HUES6 (cell line): Measurements from ENCODE around the gene TEX9.
"Not testable (repeated sequence)": the region's sequence is repeated elsewhere in the genome, so short reads cannot be mapped to it uniquely, and the experiment has no call there.

Source experiments
- H3K27ac ChIP-seq: 2 replicates; pipeline ENCODE4 v1.7.0; 2013; ENCODE audit warnings: low read depth, mild to moderate bottlenecking, low read length, inconsistent platforms
- H3K27me3 ChIP-seq: 2 replicates; pipeline ENCODE4 v1.6.1; 2013; ENCODE audit warnings: low read length; ENCODE audit not compliant: control insufficient read depth, insufficient read depth
- H3K36me3 ChIP-seq: 2 replicates; pipeline ENCODE4 v1.6.1; 2013; ENCODE audit warnings: low read length; ENCODE audit not compliant: control insufficient read depth, insufficient read depth
- H3K4me1 ChIP-seq: 2 replicates; pipeline ENCODE4 v1.6.1; 2013; ENCODE audit warnings: low read length; ENCODE audit not compliant: control insufficient read depth, insufficient read depth
- H3K4me3 ChIP-seq: 2 replicates; pipeline ENCODE4 v1.5.1; 2013; ENCODE audit warnings: low read depth, low read length
- H3K9ac ChIP-seq: one replicate; pipeline ENCODE4 v1.6.1; 2013; ENCODE audit warnings: mild to moderate bottlenecking, low read length
- H3K9me3 ChIP-seq: 2 replicates; pipeline ENCODE4 v1.6.1; 2013; ENCODE audit warnings: low read depth, low read length; ENCODE audit not compliant: control insufficient read depth, insufficient read depth

Gene TEX9

DNA sequence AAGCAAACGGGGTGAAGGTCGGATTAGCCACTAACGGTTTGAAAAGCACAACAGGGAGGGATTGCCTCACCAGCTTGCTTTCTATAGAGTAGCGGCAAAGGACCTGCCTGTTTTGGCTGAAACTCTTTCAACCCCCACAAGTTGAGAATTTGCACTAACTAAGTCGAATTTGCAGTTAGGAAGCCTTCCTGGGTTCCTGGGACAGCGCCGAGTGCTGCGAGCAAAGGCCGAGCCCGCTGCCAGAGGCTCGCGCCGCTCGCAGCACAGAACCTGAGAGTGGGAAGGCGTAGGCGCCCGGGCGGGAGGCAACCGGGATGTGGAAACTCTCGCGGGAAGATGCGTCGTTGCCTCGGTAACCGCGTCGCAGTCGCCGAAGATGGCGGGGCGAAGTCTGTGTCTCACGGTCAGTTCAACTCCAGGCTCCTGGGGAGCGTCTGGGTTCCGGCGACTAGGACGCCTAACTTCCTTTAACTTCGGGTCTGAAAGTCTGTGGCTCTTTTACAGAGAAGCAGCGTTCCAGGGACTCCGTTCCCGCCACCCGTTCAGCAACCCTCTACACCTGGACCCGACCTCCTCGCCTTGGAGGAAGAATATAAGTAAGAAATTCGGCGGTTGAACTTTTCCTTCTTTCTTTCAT lies at the start of gene TEX9:
Gene TEX9, plus strand, starts transcription at position 352 of the 637 bp plus-strand sequence. Its CDS starts 25 bp downstream, at position 377.
- H3K9me3 ChIP-seq, result peaks cover 12% of the 10 kb centered on the region
- H3K27ac ChIP-seq, result no peak within 1 kb of the TSS
- H3K4me3 ChIP-seq, result peak within 1 kb of the TSS; percentile 90
- no peaks in the 10 kb centered on the region for H3K27me3 ChIP-seq
- H3K4me1 ChIP-seq, result 0 out of 2 replicates have a peak, but pooled peaks cover 5% of the 10 kb centered on the region
- H3K9ac ChIP-seq, result peak within 1 kb of the TSS; percentile 92
- no peaks in the 10 kb centered on the region for H3K36me3 ChIP-seq

DNA sequence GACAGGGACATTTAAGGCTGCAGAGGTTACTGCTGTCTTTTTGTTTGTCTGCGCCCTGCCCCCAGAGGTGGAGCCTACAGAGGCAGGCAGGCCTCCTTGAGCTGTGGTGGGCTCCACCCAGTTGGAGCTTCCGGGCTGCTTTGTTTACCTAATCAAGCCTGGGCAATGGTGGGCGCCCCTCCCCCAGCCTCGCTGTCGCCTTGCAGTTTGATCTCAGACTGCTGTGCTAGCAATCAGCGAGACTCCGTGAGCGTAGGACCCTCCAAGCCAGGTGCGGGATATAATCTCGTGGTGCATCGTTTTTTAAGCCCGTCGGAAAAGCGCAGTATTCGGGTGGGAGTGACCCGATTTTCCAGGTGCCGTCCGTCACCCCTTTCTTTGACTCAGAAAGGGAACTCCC lies 48.7 kb upstream of the TEX9 start:
- H3K27ac ChIP-seq, H3K4me1 ChIP-seq, H3K36me3 ChIP-seq, H3K27me3 ChIP-seq, H3K4me3 ChIP-seq, H3K9me3 ChIP-seq: not testable (repeated sequence)
- H3K9ac ChIP-seq, result peak overlapping the region; percentile 11

DNA sequence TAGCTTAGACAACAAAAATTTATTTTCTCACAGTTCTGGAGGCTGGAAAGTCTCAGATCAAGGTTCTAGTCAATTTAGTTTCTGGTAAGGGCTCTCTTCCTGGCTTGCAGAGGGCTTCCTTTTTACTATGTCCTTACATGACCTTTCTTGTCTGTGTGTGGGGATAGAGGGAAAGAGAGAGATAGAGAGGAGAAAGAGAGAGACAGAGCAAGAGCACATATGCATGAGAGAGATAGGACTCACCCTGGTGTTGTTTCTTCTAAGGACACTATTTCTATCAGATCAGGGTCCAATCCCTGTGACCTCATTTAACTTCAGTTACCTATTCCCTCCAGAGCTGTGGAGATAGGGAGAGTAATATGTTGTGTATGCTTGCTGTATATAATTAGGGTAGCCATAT lies 44.9 kb upstream of the TEX9 start:
- H3K27ac ChIP-seq, result no peak overlapping the region
- no peaks in the 10 kb centered on the region for H3K27me3 ChIP-seq
- no peaks in the 10 kb centered on the region for H3K36me3 ChIP-seq
- H3K9ac ChIP-seq, result no peak overlapping the region
- H3K4me1 ChIP-seq, result no peaks in the 10 kb centered on the region
- peaks cover 8% of the 10 kb centered on the region; the same call in 1 of the 2 replicates for H3K9me3 ChIP-seq
- H3K4me3 ChIP-seq, result no peak overlapping the region

DNA sequence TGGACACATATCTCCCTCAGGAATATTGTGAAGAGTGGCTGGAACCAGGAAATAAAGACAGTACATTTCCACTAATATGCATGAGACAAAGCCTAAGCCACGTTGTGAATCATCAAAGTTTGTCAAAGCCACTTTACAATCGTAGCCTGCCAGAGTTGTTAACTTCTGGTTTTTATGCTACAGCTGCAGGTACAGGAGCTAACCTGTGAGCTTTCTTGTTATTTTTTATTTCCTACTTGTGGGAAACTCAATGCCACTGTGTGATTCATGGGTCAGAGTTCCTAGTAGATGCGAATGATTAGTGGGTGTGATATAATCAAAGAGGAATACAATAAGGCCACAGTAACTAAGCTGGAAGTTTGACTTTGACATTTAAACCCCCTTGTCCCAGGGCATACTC lies 44.4 kb upstream of the TEX9 start:
- no peaks in the 10 kb centered on the region for H3K27me3 ChIP-seq
- H3K27ac ChIP-seq, result no peak overlapping the region
- H3K9ac ChIP-seq, result no peak overlapping the region
- H3K9me3 ChIP-seq, result peaks cover 8% of the 10 kb centered on the region; the same call in 1 of the 2 replicates
- no peak overlapping the region for H3K4me3 ChIP-seq
- no peaks in the 10 kb centered on the region for H3K36me3 ChIP-seq
- no peaks in the 10 kb centered on the region for H3K4me1 ChIP-seq

DNA sequence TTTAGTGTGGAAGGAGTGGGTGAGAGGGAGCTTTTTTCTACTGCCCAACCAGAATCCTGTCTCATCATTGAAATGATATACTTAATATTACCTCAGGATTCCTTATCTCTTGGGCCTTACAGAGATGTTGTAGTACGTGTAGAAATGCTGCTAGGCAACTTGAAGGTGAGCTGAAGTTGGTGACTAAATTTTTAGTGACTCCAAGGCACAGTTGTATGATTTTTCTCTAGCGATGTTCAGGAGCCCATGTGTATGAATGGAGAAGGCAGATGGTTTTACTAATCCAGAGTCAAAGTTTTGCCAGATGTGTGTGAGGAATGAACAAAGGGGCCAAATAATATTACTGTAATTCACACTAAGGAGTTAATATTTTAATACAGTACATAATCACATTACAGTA lies 42.8 kb upstream of the TEX9 start:
- Histone ChIP-seq H3K4me1 (no peaks in the 10 kb centered on the region), H3K36me3 (no peaks in the 10 kb centered on the region)

DNA sequence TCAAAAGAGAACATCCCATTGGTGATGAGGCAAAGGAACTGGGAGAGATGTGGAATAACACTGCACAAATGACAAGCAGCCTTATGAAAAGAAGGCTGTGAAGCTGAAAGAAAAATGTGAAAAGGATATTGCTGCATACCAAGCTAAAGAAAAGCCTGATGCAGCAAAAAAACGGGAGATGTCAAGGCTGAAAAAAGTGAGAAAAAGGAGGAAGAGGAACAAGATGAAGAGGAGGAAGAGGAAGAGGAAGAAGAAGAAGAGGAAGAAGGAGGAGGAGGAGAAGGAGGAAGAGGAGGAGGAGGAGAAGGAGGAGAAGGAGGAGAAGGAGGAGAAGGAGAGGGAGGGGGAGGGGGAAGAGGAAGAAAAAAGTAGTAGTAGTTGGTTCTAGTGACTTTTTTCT lies 41.8 kb upstream of the TEX9 start:
- Histone ChIP-seq H3K4me3 (no peak overlapping the region), H3K9ac (no peak overlapping the region), H3K36me3 (no peaks in the 10 kb centered on the region), H3K27ac (no peak overlapping the region), H3K4me1 (no peaks in the 10 kb centered on the region; the same call in 1 of the 2 replicates), H3K27me3 (no peaks in the 10 kb centered on the region), H3K9me3 (no peaks in the 10 kb centered on the region)

More for the DNA sequence above, 42.8 kb upstream of the TEX9 start:
- Histone ChIP-seq H3K4me3 (no peak overlapping the region), H3K27ac (no peak overlapping the region), H3K27me3 (no peaks in the 10 kb centered on the region), H3K9me3 (peaks cover 8% of the 10 kb centered on the region; the same call in 1 of the 2 replicates), H3K9ac (no peak overlapping the region)

DNA sequence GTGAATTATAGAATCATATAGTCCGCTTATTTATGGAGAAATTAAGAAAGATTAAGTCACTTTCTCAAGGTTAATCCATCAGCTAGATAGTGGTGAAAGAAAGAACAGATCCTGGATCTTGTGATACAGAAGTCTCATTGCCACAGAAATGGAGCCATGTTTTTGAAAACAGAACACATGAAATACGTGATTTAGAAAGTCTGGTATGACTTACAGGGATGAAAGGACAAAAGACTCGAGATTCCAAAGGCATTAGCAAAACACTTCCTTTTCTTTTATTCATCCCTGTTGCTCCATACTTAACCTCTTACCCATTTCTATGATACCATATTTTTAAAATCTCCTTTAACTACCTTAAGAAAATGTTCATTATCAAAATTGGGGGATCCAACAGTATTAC lies 40.0 kb upstream of the TEX9 start:
- H3K9me3 ChIP-seq, result no peaks in the 10 kb centered on the region
- H3K4me1 ChIP-seq, result no peaks in the 10 kb centered on the region; the same call in 1 of the 2 replicates
- no peaks in the 10 kb centered on the region for H3K36me3 ChIP-seq
- no peak overlapping the region for H3K9ac ChIP-seq
- no peak overlapping the region for H3K27ac ChIP-seq
- H3K4me3 ChIP-seq, result no peak overlapping the region
- H3K27me3 ChIP-seq, result no peaks in the 10 kb centered on the region

DNA sequence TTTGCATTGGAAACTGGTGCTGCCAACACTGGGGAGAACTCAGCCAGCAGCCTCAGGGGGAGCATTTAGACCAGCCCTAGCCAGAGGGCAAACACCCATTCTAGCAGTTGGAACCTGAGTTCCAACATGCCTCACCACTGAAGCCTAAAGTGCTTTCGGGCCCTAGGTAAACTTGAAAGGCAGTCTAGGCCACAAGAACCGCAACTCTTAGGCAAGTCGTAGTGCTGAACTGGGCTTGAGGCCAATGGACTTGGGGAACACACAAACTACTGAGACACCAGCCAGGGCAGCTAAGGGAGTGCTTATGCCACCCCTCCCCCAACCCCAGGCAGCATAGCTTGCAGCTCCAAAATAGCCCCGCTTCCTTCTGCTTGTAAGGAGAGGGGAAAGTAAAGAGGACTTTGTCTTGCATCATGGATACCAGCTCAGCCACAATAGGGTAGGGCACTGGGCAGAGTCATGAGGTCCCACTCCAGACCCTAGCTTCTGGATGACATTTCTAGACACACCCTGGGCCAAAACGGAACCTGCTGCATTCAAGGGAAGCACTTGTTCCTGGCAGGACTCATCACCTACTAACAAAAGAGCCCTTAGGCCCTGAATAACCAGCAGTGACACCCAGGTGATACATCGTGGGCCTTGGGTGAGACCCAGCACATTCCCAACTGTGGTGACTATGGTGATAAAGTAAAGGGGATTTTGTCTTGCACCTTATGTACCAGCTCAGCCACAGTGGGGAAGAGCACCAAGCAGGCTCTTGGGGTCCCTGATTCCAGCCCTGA lies 37.3 kb upstream of the TEX9 start:
- Histone ChIP-seq H3K4me1 (no peaks in the 10 kb centered on the region; the same call in 1 of the 2 replicates), H3K4me3 (no peak overlapping the region), H3K9ac (no peak overlapping the region), H3K27me3 (no peaks in the 10 kb centered on the region), H3K27ac (no peak overlapping the region), H3K36me3 (no peaks in the 10 kb centered on the region), H3K9me3 (no peaks in the 10 kb centered on the region)

DNA sequence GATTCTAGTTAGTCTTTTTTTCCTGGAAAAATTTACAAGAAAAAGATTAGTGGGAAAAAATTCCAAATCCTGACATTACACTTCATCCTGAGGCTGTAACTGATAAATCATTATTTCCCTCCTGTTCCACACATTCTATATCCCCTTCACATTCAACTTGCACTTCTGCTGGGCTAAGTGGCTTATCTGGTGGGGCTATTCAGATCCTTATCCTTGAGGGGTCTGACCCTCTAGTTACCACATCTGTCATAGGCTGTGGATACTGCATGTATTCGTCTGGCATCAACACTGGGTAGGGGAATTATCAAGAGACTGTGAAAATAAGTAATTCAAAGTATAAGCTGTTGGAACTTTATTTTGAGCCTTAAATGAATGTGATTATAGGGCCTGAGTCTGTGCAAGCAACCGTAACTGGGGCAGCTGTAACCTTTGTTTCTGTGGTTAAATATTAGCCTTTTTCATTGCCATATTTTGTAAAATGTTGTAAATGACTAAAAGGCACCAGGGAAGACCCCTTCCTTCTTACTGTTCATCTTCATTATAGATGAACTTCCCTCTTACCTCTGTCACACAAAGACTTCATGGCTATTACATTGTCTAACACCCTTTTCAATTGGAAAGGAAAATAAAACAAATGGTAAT lies 28.0 kb upstream of the TEX9 start:
- Histone ChIP-seq H3K9ac (no peak overlapping the region), H3K36me3 (no peaks in the 10 kb centered on the region), H3K27ac (no peak overlapping the region), H3K9me3 (no peaks in the 10 kb centered on the region), H3K27me3 (no peaks in the 10 kb centered on the region), H3K4me3 (no peak overlapping the region), H3K4me1 (peaks cover 5% of the 10 kb centered on the region; the same call in 1 of the 2 replicates)

DNA sequence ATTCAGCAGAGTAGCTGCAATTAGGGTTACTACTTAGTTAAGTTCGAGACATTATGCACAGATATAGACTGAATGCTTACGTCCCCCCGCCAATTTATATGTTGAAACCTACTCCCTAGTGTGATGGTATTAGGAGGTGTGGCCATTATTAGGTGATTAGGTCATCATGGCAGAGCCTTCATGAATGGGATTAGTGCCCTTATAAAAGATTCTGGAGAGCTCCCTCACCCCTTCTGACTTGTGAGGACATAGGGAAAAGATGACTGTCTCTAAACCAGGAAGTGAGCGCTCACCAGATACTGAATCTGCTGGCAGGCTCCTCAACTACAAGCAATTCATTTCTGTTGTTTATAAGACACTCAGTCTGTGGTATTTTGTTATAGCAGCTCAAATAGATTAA lies 25.6 kb upstream of the TEX9 start:
- H3K27ac ChIP-seq, result no peak overlapping the region
- H3K9me3 ChIP-seq, result no peaks in the 10 kb centered on the region
- no peaks in the 10 kb centered on the region for H3K27me3 ChIP-seq
- no peaks in the 10 kb centered on the region for H3K36me3 ChIP-seq
- H3K9ac ChIP-seq, result no peak overlapping the region
- no peak overlapping the region for H3K4me3 ChIP-seq
- peaks cover 5% of the 10 kb centered on the region; the same call in 1 of the 2 replicates for H3K4me1 ChIP-seq

DNA sequence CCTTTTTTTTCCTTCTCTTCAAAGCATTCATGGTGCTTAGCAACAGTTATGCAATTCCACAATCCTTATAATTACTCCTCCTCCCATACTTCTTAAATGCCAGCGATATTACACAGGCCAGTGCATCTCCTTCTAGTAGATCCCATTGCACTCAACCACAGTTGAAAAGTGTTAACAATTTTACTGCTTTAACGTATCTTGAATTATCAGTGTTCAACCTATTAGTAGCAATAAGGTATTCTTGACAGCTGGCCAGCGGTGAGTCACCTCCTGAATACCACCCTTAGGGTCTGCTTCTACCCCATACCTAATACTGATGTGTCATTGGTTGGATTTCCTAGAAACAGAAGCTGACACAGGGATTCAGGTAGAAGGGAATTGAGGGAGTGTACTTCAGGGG lies 24.0 kb upstream of the TEX9 start:
- peaks cover 5% of the 10 kb centered on the region; the same call in 1 of the 2 replicates for H3K4me1 ChIP-seq
- no peak overlapping the region for H3K9ac ChIP-seq
- H3K27ac ChIP-seq, result no peak overlapping the region
- H3K4me3 ChIP-seq, result no peak overlapping the region
- H3K9me3 ChIP-seq, result no peaks in the 10 kb centered on the region
- H3K27me3 ChIP-seq, result no peaks in the 10 kb centered on the region
- no peaks in the 10 kb centered on the region for H3K36me3 ChIP-seq
